HG02884 (cell line): ENCODE data around the gene SEMA3F.

Source experiments
- ATAC-seq: cut with Tn5 transposase; IDR thresholded peaks from one replicate; pipeline ENCODE4 v1.9.1; 2021; ENCODE audit warnings: mild to moderate bottlenecking, moderate library complexity; ENCODE audit not compliant: unreplicated experiment

SEMA3F gene

DNA sequence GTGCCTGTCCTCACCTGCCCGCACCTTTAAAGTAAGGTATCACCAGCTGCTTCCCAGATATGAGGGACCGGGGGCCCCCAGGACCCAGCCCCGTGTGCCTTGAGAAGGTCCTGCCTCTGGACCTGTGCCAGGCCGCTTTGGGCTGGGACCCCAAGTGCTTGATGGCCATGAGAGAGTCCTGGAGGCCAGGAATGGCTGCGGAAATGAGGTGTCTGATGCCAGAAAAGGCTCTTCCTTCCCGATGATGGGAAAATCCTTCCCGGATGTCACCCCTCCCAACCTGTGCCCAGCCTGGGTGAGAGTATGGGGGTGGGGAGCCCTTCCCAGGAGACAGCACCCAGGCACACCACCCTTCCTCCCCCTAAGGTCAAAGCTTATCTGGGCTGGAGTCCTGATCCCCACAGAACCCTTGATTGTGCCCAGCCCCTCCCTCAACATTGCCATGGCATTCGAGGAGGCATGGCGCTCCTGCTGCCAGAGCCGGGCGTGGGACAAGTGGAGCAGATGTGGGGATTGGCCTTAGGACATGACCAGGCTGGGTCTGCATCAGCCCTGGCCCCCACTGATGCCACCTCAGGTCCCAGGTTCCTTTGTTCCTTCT is 14.2 kb downstream of the SEMA3F start:
- no peak for ATAC-seq

- ATAC-seq: no peak
Observed at GRCh38 chr3:50169858-50170257, 14.7 kb downstream of the SEMA3F start.

GRCh38 chr3:50170689-50171088 is 15.6 kb downstream of the SEMA3F start:
- no peak for ATAC-seq

- no peak for ATAC-seq
Observed at GRCh38 chr3:50171540-50172301, 16.6 kb downstream of the SEMA3F start.

GRCh38 chr3:50172626-50173220 is 17.6 kb downstream of the SEMA3F start:
- no peak for ATAC-seq

GRCh38 chr3:50173685-50174516 is 18.8 kb downstream of the SEMA3F start:
- ATAC-seq: no peak

- ATAC-seq: no peak
Observed at GRCh38 chr3:50174517-50174895, 19.4 kb downstream of the SEMA3F start.

DNA sequence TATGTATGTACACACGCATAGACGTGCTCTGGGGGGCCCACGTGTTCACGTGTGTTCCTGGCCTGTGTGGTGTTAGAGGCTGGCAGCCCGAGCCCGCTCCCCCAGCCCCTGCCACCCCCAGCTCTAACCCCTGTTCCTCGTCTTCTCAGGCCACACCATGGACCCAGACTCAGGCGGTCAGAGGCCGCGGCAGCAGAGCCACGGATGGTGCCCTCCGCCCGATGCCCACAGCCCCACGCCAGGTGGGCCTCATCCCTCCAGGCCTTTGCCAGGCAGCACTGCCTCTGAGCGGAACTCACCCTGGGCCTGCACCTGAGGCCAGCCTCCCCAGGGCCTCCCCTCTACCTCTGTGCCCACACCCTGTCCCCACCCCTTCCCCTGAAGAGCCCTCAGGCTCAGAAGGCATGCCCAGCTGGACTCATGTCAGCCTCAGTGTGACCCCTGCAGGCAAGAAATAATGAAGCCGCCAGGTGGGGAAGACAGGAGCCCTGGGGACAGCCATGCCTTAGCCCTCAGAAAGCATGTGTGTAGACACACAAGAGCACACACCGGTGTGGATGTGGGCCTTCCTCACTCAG is 19.9 kb downstream of the SEMA3F start:
- no peak for ATAC-seq

DNA sequence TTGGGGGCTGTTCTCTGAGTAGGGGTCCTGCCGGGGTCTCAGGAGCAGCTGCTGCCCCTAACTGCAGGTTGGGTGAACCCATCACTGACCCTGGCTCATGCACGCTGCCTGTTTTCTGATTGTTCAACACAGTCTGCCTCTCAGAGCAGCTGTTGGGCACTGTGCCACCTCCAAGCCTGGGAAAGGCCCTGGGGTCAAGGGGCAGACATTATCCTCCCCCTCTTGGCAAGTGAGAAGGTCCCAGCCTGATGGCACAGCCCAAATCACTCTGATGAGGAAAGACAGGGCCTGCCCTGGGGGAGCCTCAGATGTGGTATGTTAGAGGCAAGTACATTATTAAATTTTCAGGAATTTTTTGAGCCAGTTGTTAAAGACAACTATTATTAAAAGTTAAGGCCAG is 22.2 kb downstream of the SEMA3F start:
- no peak for ATAC-seq

GRCh38 chr3:50179710-50180109 is 24.6 kb downstream of the SEMA3F start:
- ATAC-seq: no peak

- no peak for ATAC-seq
Observed at GRCh38 chr3:50181985-50182384, 26.9 kb downstream of the SEMA3F start.

DNA sequence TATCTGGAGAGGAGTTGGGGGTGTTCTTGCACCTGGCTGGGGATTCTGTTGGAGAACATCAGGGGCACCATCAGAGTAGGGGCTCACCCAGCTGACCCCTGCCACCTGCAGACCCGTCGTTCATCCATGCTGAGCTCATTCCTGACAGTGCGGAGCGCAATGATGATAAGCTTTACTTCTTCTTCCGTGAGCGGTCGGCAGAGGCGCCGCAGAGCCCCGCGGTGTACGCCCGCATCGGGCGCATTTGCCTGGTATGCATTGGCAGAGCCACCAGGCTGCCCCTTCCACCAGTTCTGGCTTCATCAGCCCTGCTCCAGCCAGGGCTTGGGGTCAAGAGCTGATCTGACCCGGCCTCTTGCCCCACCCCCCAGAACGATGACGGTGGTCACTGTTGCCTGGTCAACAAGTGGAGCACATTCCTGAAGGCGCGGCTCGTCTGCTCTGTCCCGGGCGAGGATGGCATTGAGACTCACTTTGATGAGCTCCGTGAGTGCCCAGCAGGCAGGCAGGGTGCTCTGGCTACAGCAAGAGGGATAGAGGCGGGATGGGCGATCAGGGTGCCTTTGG is 27.5 kb downstream of the SEMA3F start:
- no peak for ATAC-seq

GRCh38 chr3:50183755-50184154 is 28.6 kb downstream of the SEMA3F start:
- ATAC-seq: no peak

- no peak for ATAC-seq
Observed at GRCh38 chr3:50184242-50184978, 29.3 kb downstream of the SEMA3F start.

GRCh38 chr3:50185230-50185629 is 30.1 kb downstream of the SEMA3F start:
- ATAC-seq: no peak

DNA sequence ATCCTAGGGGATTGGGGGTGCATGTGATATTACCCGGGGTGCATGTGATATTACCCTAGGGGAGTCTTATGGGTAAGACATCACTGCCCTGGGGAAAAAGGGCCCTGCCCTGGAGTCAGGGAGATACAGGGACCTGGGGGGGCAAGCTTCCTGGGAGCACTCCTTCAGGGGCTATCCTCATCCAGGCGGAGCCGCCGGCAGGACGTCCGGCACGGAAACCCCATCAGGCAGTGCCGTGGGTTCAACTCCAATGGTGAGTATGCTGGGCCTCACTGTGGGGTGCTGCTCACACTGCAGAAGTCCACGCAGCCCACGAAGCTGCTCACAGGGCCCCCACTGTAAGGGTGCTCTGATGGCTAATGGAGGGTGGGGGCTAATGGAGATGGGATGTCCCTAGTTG is 31.0 kb downstream of the SEMA3F start:
- ATAC-seq: no peak

- ATAC-seq: no peak
Observed at GRCh38 chr3:50187750-50188149, 32.6 kb downstream of the SEMA3F start.

- no peak for ATAC-seq
Observed at GRCh38 chr3:50189274-50189673, 34.1 kb downstream of the SEMA3F start.

GRCh38 chr3:50189989-50190388 is 34.9 kb downstream of the SEMA3F start:
- ATAC-seq: no peak
